ENCODE measurements around the gene CCM2. TPM values are rescaled to one million over a fixed set of nuclear protein-coding genes. Genes with fewer than 3 reads are reported as not detected.

The CCM2 gene
- total RNA-seq, 1 experiment from 2014 or later, result 26.2 TPM

DNA sequence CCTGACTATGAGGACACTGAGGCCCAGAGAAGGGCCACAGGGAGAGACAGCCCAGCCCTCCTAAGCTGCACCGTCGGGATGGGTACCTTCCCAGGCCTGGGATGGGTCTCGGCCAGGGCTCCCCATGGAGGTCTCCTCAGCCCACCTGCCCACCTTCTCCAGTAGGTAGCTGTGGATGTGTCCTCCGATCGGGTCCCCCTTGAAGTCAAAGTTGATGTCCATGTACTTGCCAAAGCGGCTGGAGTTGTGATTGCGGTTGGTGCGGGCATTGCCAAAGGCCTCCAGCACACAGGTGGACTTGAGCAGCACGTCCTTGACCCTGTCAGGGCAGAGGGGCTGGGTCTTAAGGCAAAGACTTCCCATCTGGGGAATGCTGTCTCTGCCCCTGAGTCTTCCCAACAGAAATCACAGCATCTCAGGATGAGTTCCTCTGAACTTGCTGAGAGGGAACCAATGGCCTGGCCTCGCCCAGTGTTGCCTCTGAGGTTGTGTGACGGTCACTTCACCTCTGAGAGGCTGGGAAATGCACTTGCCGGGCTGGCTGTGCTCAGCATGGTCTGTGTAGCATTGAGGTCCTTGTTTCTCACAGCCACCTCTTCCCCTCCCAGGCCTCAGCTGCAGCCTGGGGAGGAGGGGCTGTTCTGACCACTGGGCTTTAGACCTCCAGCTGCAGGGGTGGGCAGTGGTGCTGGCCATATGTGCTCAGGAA is 24.5 kb upstream of the CCM2 start:
- Histone ChIP-seq H3K36me3 (no peaks in the 10 kb centered on the region), H3K4me3 (no peak overlapping the region), H3K9me3 (replicated peaks) (no peaks in the 10 kb centered on the region), H3K27ac (no peak overlapping the region), H3K4me1 (no peaks in the 10 kb centered on the region), H3K27me3 (no peaks in the 10 kb centered on the region)
- DNase-seq, result no peak

DNA sequence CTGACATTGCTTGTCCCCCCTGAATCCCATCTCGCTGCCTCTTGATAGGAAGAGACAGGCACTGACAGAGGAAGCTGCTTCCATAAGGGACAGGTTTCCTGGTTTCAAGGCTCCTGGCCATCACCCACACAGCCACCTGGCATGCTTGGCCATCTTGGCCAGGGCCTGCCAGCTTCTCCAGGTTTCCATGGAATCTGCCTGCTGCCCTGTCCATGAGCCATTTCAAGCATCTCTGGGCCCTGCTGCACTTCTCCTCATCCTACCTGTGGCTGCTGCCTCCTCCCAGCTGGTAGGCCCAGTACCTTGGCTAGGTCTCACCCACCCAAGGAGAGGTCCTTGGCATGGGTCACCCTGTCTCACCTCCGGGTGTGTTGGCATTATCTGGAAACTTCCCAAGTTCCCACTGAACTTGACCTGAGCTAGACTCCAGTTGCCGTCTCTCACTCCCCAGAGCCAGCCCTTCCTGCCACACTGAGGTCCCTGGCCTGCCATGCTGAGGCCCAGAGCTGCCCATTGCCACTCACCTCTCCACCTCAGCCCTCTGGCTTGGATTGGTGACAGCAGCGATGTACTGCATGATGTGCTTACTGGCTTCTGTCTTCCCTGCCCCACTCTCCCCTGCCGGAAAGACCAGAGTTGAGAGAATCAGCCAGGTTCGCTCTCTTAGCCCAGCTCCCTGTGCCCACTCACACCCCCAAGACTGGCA is 23.8 kb upstream of the CCM2 start:
- no peak overlapping the region for H3K4me3 ChIP-seq
- H3K9me3 ChIP-seq (replicated peaks), result no peaks in the 10 kb centered on the region
- H3K27me3 ChIP-seq, result no peaks in the 10 kb centered on the region
- peaks cover 2% of the 10 kb centered on the region; the same call in 1 of the 2 replicates for H3K36me3 ChIP-seq
- H3K4me1 ChIP-seq, result no peaks in the 10 kb centered on the region
- H3K27ac ChIP-seq, result no peak overlapping the region
- DNase-seq, result no peak

DNA sequence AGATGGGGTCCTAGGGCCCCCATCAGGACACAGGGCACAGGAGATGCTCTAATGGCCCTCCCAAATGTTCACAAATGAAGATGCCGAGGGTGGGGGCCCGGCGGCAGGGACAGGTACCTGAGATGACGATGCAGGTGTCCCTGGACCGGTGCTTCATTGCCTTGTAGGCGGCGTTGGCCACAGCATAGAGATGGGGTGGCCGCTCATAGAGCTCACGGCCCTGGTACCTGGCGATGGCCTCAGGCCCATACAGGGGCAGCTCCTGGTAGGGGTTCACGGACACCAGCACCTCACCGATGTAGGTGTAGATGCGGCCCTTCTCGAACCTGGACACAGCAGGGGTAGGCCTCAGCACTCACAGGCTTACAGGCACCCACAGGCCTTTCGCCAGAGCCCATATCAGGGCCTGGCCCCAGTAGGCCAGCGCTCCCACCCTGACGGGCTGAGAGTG is 23.2 kb upstream of the CCM2 start:
- no peak for DNase-seq
- Histone ChIP-seq H3K4me3 (no peak overlapping the region), H3K36me3 (peaks cover 3% of the 10 kb centered on the region; the same call in 1 of the 2 replicates), H3K27me3 (no peaks in the 10 kb centered on the region), H3K27ac (no peak overlapping the region), H3K4me1 (no peaks in the 10 kb centered on the region), H3K9me3 (replicated peaks) (no peaks in the 10 kb centered on the region)

DNA sequence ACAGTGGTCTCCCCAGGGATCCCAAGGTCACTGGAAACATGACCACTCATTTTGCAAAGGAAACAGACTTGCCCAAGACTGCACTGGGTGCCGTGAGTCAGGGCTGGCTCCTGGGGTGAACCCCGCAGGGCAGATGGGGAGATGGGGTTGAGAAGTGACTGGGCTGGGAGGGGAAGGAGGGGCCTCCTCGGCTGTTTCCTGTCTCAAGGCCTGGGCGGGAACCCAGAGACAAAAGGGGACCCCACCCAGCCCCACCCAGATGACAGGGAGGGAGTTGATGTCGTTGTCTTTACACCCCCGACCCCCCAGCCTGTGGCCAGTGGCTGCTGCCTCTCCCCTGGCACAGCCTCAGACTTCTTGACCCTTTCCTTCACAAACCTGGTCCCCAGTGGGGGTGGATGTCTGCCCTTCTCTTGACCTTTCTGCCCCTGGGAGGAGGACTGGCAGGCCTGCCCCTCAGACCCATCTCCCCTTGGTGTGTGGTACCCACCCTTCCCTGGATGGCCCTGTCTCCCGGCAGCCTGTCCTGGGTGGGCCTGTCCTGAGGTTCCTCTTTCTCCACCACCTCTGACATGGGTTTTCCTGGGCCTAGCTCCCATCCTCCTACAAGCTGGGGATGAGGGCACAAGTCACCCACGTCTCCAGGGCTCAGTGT is 22.6 kb upstream of the CCM2 start:
- no peaks in the 10 kb centered on the region for H3K27me3 ChIP-seq
- no peak overlapping the region for H3K4me3 ChIP-seq
- peaks cover 8% of the 10 kb centered on the region for H3K36me3 ChIP-seq
- no peaks in the 10 kb centered on the region for H3K4me1 ChIP-seq
- no peaks in the 10 kb centered on the region for H3K9me3 ChIP-seq (replicated peaks)
- no peak for DNase-seq
- H3K27ac ChIP-seq, result no peak overlapping the region

DNA sequence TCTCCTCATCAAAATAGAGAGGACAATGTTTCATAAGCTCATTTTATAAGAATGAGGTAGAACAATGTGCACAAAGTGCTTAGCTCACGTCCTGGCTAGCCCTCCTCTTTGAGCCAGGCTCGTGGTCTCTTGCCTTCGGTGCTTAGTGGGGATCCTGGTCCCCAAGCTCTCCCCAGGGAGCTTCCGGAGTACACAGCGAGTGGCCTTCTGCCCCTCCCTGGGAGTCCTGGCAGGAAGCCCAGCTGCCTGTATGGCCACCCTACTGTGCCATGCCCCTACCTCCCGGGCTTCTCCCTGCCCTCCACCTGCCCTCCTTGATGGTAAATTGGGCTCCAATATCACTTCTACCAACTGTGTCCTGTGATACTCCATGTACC is 22.1 kb upstream of the CCM2 start:
- Histone ChIP-seq H3K27me3 (no peaks in the 10 kb centered on the region), H3K36me3 (peaks cover 14% of the 10 kb centered on the region), H3K4me1 (no peaks in the 10 kb centered on the region), H3K4me3 (no peak overlapping the region), H3K27ac (no peak overlapping the region), H3K9me3 (replicated peaks) (no peaks in the 10 kb centered on the region)
- no peak for DNase-seq

DNA sequence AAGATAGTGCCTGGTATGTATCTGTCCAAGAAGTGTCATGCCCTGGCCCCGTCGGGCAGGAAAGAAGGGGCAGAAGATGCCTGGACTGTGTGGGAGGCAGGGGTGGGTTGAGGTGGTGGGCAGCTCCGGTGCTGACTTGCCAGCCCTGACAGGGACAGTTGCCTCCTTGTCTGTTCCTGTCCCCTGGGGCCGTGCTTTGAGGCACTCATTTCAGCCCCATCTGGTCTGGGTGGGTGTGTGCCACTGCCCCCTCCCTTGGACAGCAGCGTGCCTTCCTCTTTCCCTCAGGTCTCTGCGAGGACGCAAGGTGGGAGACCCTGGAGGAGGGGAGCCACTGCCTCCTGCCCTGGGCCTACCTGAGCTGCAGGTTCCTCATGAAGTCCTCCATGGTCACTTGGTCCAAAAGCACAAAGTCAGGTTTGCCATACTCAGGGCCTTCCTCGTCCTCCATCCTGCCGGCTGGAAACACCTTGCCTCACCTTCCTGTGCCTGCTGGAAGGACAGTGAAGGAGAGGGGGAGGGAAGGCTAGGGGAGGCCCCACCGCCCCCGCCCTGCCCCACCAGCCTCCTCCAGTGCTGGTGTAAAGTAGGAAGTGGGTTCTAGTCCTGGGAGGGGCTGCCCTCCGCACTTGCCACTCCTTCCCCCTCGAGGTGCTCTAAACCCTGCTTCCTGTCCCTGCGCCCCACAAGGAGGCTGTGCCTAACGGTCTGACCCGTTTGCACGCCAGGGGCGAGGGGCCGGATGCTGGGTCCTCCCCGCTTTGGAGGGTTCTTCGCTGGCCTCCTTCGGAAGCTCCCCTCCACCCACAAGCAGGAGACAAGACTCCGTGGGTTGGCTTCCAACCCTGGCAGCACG is 21.3 kb upstream of the CCM2 start, which contains the start of gene MYO1G:
MYO1G (minus strand) TSS at position 505 of the 856 bp plus-strand sequence; CDS start at position 451, 54 bp downstream.
- Histone ChIP-seq H3K9me3 (replicated peaks) (no peaks in the 10 kb centered on the region), H3K4me1 (no peaks in the 10 kb centered on the region), H3K27ac (no peak within 1 kb of the TSS), H3K27me3 (no peaks in the 10 kb centered on the region), H3K4me3 (no peak within 1 kb of the TSS), H3K36me3 (peaks cover 20% of the 10 kb centered on the region)
- DNase-seq, result no peak

DNA sequence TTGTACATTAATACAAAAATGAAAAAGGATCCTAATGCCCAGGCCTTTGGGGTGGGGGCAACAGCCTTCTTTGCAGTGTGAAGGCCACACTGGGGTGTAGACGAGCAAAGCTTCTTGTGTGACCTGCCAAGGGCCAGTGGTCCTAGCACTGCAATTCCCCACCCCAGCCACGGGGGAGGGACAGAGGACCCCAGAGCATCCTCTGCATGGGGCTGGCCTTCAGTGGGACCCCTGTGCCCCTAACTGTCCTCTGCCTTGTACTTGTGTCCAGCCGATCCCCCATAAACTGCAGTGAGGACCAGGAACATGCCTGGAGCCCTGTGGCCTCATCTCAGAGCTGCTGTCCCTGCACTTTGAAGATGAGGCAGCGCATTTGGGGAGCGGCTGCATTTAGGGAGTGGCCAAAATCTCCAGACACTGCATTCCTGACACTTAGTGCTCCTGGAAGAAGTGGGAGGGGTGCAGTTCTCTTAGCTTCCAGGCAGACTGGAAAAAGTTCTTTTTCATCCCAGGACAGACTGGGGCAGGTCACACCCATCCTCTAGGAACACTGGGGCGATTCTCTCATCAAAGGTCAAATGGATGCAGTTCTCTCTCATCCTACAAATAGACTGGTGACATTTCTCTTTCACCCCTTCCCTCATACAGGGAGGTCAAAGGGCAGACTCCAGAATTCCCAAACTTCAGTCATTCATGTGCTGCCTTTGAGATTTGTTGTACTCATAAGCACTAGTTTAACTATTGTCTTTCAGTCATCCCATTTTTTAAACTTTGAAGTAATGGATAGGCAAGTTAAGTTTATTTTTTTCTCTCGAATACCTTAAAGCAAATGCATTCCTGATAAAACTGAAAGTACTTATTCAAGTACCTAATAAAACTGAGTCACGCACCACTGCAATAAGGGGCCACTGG is 20.3 kb upstream of the CCM2 start:
- Histone ChIP-seq H3K27me3 (no peaks in the 10 kb centered on the region), H3K27ac (no peak overlapping the region), H3K4me1 (peaks cover 3% of the 10 kb centered on the region), H3K4me3 (no peak overlapping the region), H3K36me3 (peaks cover 30% of the 10 kb centered on the region), H3K9me3 (replicated peaks) (no peaks in the 10 kb centered on the region)
- DNase-seq, result no peak

DNA sequence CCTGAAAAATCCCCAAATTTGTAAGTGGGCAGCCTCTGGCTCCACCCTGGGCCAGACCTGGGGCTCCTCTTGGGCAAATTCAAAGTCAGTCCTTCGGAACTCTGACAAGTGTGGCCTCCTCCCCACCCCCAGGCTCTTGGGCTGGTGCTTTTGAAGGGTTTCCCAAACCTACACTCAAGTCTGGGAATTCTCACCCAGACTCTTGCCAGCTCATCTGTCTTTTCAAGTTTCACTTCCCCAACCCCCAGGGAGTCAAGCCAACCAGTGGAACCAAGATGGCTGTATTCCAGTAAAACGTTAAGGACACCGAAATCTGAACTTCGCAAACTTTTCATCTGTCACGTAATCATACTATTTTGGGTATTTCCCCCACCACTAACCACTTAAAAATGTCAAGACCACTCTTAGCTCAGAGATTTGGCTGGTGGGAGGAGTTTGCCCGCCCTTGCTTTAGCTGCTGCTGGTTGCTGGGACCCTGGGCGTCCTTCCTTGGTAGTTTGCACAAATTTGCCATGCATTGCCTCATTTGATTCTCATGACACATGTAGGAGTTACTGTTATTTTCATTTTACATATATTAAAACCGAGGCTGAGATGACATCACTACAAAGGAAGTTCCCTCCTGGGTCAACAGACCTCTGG is 19.5 kb upstream of the CCM2 start:
- Histone ChIP-seq H3K4me1 (peaks cover 8% of the 10 kb centered on the region), H3K36me3 (peaks cover 38% of the 10 kb centered on the region), H3K27ac (no peak overlapping the region), H3K9me3 (replicated peaks) (no peaks in the 10 kb centered on the region), H3K4me3 (no peak overlapping the region), H3K27me3 (no peaks in the 10 kb centered on the region)
- no peak for DNase-seq

DNA sequence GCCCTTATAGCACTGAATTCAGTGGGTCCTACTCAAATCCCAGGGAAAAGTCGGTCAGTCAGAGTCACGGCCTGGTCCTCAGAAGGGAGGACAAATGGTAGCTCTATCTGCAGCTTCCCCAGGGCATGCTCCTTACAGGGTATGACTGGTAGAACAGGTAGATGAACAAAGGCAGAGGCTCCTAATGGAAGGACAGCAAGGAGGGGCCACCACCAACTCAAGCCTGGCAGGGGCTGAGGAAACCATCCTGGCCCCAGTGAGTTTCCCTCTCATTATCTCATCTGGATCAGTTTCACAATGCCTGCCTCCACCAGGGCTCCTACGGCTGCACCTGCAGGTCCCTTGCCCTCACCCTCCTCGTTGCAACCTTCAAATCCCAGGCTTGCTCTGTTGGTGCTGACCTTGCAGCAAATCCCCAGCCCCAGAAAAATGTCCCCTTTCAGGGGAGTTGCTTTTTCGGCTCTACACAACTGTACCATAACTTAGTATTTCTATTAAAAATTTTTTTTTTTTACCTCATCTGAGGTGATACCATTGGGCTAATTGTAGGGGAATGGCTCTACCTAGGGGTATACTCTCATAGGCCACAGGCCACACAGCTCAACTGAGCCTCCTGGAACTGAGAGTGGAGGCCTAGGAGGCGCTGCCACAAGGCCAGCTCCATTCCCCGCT is 18.8 kb upstream of the CCM2 start:
- no peak overlapping the region for H3K27ac ChIP-seq
- H3K27me3 ChIP-seq, result no peaks in the 10 kb centered on the region
- H3K9me3 ChIP-seq (replicated peaks), result no peaks in the 10 kb centered on the region
- no peak overlapping the region for H3K4me3 ChIP-seq
- H3K4me1 ChIP-seq, result peaks cover 8% of the 10 kb centered on the region
- DNase-seq, result no peak
- peaks cover 42% of the 10 kb centered on the region for H3K36me3 ChIP-seq

- Histone ChIP-seq H3K36me3 (peaks cover 42% of the 10 kb centered on the region), H3K4me3 (no peak overlapping the region), H3K27ac (no peak overlapping the region), H3K9me3 (replicated peaks) (no peaks in the 10 kb centered on the region), H3K27me3 (no peaks in the 10 kb centered on the region), H3K4me1 (peaks cover 8% of the 10 kb centered on the region)
- no peak for DNase-seq
Measured at GRCh38 chr7:44982535-44982923, 17.5 kb upstream of the CCM2 start.

GRCh38 chr7:44982970-44983369 is 17.0 kb upstream of the CCM2 start:
- Histone ChIP-seq H3K4me1 (peaks cover 8% of the 10 kb centered on the region), H3K9me3 (replicated peaks) (no peaks in the 10 kb centered on the region), H3K27me3 (no peaks in the 10 kb centered on the region), H3K4me3 (no peak overlapping the region), H3K27ac (no peak overlapping the region), H3K36me3 (peaks cover 42% of the 10 kb centered on the region)
- DNase-seq, result no peak

GRCh38 chr7:44983742-44984477 is 16.1 kb upstream of the CCM2 start:
- DNase-seq, result no peak
- peaks cover 42% of the 10 kb centered on the region for H3K36me3 ChIP-seq
- H3K9me3 ChIP-seq (replicated peaks), result no peaks in the 10 kb centered on the region
- H3K4me3 ChIP-seq, result no peak overlapping the region; the same call in 1 of the 2 replicates
- peaks cover 8% of the 10 kb centered on the region for H3K4me1 ChIP-seq
- no peaks in the 10 kb centered on the region for H3K27me3 ChIP-seq
- no peak overlapping the region for H3K27ac ChIP-seq
